GM18873 (cell line): ENCODE results near the gene UBE3B.

Experiments used
- ATAC-seq: cut with Tn5 transposase; IDR thresholded peaks from one replicate; pipeline ENCODE4 v1.9.1; 2021; ENCODE audit warnings: mild to moderate bottlenecking, moderate library complexity, moderate number of reproducible peaks; ENCODE audit not compliant: unreplicated experiment, low FRiP score

Gene UBE3B

GRCh38 chr12:109563291-109564284 is 86.2 kb downstream of the UBE3B start:
- ATAC-seq = no peak

GRCh38 chr12:109566424-109566823 is 89.0 kb downstream of the UBE3B start:
- no peak for ATAC-seq

- ATAC-seq = no peak
Observed at GRCh38 chr12:109567296-109567695, 89.9 kb downstream of the UBE3B start.

- ATAC-seq = no peak
Observed at GRCh38 chr12:109567967-109568366, 90.5 kb downstream of the UBE3B start.

- ATAC-seq = no peak
Observed at GRCh38 chr12:109568486-109568885, 91.1 kb downstream of the UBE3B start.

GRCh38 chr12:109571773-109572505 is 94.5 kb downstream of the UBE3B start:
- ATAC-seq = no peak

- ATAC-seq = no peak
Observed at GRCh38 chr12:109572506-109572845, 95.0 kb downstream of the UBE3B start.

GRCh38 chr12:109573029-109573913 is 95.8 kb downstream of the UBE3B start, which contains the start of the genes MMAB and MVK:
Gene MMAB (minus strand): TSS chr12:109573504. CDS start chr12:109573480, 24 bp downstream.
Gene MVK (plus strand): TSS chr12:109573794. CDS start chr12:109574823, 1,029 bp downstream.
- ATAC-seq = peak; percentile 91

GRCh38 chr12:109573914-109574244 is 96.4 kb downstream of the UBE3B start:
- no peak for ATAC-seq

GRCh38 chr12:109575683-109576082 is 98.2 kb downstream of the UBE3B start:
- ATAC-seq = no peak

GRCh38 chr12:109577311-109577710 is 99.9 kb downstream of the UBE3B start:
- ATAC-seq = no peak

- ATAC-seq = no peak
Observed at GRCh38 chr12:109578330-109578927, 101.0 kb downstream of the UBE3B start.

- no peak for ATAC-seq
Observed at GRCh38 chr12:109579639-109580038, 102.2 kb downstream of the UBE3B start.

- no peak for ATAC-seq
Observed at GRCh38 chr12:109580272-109580671, 102.8 kb downstream of the UBE3B start.

- ATAC-seq = no peak
Observed at GRCh38 chr12:109580684-109581333, 103.4 kb downstream of the UBE3B start.

- ATAC-seq = no peak
Observed at GRCh38 chr12:109581334-109581691, 103.9 kb downstream of the UBE3B start.

GRCh38 chr12:109581856-109582255 is 104.4 kb downstream of the UBE3B start:
- ATAC-seq = no peak

- no peak for ATAC-seq
Observed at GRCh38 chr12:109582636-109583035, 105.2 kb downstream of the UBE3B start.

GRCh38 chr12:109583733-109584132 is 106.3 kb downstream of the UBE3B start:
- no peak for ATAC-seq
